SKM-1 treated with dmso at 0.1 percent for 144 hours (cell line): ENCODE data around the gene ST6GALNAC5.
"Not testable (repeated sequence)": the region's sequence is repeated elsewhere in the genome, so short reads cannot be mapped to it uniquely, and the experiment has no call there.

Experiments
- DNase-seq: peaks from one replicate; lab custom pipeline; 2025; ENCODE audit not compliant: unreplicated experiment; lab: John Stamatoyannopoulos, UW

ST6GALNAC5 gene

GRCh38 chr1:76865696-76866286, 1.5 kb upstream of the ST6GALNAC5 start:
- no peak for DNase-seq

GRCh38 chr1:76866566-76866965, 714 bp upstream of the ST6GALNAC5 start:
- DNase-seq, result no peak

- DNase-seq, result no peak
These were observed 1.0 kb downstream of the ST6GALNAC5 start for GRCh38 chr1:76868154-76868882.

- no peak for DNase-seq
These were observed 1.6 kb downstream of the ST6GALNAC5 start for GRCh38 chr1:76868916-76869315.

- DNase-seq, result no peak
These were observed 2.8 kb downstream of the ST6GALNAC5 start for GRCh38 chr1:76870037-76870436.

GRCh38 chr1:76871355-76871974, 4.2 kb downstream of the ST6GALNAC5 start:
- no peak for DNase-seq

- no peak for DNase-seq
These were observed 5.7 kb downstream of the ST6GALNAC5 start for GRCh38 chr1:76872944-76873343.

- DNase-seq, result no peak
These were observed 9.5 kb downstream of the ST6GALNAC5 start for GRCh38 chr1:76876655-76877395.

GRCh38 chr1:76879014-76879413, 11.7 kb downstream of the ST6GALNAC5 start:
- not testable (repeated sequence) for DNase-seq

- no peak for DNase-seq
These were observed 14.5 kb downstream of the ST6GALNAC5 start for GRCh38 chr1:76881762-76882161.

GRCh38 chr1:76891931-76892622, 24.8 kb downstream of the ST6GALNAC5 start:
- DNase-seq, result peak; percentile 42

- peak; percentile 32 for DNase-seq
These were observed 25.4 kb downstream of the ST6GALNAC5 start for GRCh38 chr1:76892675-76893074.

GRCh38 chr1:76901158-76901767, 34.0 kb downstream of the ST6GALNAC5 start:
- DNase-seq, result peak; percentile 7

- peak; percentile 75 for DNase-seq
These were observed 38.8 kb downstream of the ST6GALNAC5 start for GRCh38 chr1:76905876-76906595.

- DNase-seq, result no peak
These were observed 42.0 kb downstream of the ST6GALNAC5 start for GRCh38 chr1:76909311-76909710.

- DNase-seq, result no peak
These were observed 51.8 kb downstream of the ST6GALNAC5 start for GRCh38 chr1:76919085-76919484.

- no peak for DNase-seq
These were observed 54.3 kb downstream of the ST6GALNAC5 start for GRCh38 chr1:76921590-76921989.

GRCh38 chr1:76925825-76926224, 58.5 kb downstream of the ST6GALNAC5 start:
- DNase-seq, result no peak

- no peak for DNase-seq
These were observed 61.2 kb downstream of the ST6GALNAC5 start for GRCh38 chr1:76928522-76928921.

GRCh38 chr1:76929136-76929535, 61.9 kb downstream of the ST6GALNAC5 start:
- no peak for DNase-seq
